DMS114 treated with DMSO at 0.1 percent for 48 hours (cell line): Measurements from ENCODE around the gene MUC5B.

Source experiments
- DNase-seq: peaks from one replicate; lab custom pipeline; 2025; ENCODE audit not compliant: unreplicated experiment; lab: John Stamatoyannopoulos, UW

The MUC5B gene

DNA sequence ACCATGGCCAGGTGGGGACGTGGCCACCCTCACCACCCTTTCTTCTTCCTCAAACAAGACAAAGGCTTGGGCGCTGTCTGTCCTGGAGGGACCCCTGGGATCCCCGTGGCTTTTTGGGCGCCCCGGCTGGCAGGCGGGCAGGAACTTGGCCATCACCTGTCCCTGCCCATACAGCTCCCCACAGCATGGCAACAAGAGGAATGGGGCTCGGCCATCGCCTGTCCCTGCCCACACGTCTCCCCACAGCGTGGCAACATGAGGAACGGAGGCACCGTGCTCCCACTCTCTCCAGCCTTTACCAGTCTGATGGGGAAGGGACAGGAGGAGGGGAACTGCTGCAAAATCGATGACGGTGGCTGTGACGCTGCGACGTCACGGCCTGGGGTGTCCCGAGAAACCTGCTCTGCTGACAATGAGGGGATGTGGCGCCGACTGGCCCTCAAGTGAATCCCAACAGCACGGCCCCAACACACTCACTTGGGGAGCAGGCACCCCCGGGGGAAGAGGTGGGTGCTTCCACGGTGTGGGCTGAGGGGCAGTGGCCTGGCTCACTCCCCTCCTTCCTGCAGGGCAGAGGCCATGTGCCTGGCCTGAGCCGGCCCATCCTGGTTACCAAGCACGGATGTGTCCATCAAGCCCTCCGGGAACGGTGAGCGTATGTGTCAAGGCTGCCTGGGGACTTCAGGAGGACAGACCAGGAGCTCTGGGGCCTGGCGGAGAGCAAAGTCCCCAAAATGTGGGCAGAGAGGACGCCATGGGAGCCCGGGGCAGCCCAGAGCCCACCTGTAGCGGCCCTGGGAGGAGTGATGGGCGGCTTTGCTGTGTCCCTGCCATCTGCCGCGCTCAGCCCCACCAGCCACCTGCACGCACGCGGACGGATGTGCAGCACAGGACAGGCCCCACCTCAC, 56.2 kb downstream of the MUC5B start:
- DNase-seq = no peak

GRCh38 chr11:1279674-1280055, 56.8 kb downstream of the MUC5B start:
- no peak for DNase-seq

GRCh38 chr11:1280116-1281035, 57.5 kb downstream of the MUC5B start:
- no peak for DNase-seq

GRCh38 chr11:1281326-1281973, 58.6 kb downstream of the MUC5B start:
- DNase-seq = no peak

- no peak for DNase-seq
Observed at GRCh38 chr11:1281974-1282365, 59.1 kb downstream of the MUC5B start.

- no peak for DNase-seq
Observed at GRCh38 chr11:1283091-1283511, 60.2 kb downstream of the MUC5B start.

- no peak for DNase-seq
Observed at GRCh38 chr11:1283906-1284305, 61.0 kb downstream of the MUC5B start.

- DNase-seq = no peak
Observed at GRCh38 chr11:1285316-1285744, 62.5 kb downstream of the MUC5B start.

DNA sequence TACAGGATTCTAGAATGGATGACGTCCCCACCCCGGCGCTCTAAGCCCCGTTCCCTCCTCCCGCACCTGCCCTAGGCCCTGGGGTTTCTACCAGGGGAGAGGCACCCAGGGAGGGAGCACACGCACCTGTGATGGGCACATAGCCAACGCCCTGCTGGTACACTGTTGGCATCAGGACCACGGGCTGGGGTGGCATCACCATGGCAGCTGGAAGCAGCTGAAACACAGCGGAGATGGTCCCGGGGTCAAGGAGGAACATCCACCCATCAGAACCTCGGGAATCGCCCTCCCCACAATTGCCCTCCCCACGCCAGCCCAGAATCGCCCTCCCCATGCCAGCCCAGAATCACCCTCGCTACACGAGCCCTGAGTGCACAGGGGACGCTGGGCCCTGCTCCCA, 63.0 kb downstream of the MUC5B start:
- DNase-seq = no peak

DNA sequence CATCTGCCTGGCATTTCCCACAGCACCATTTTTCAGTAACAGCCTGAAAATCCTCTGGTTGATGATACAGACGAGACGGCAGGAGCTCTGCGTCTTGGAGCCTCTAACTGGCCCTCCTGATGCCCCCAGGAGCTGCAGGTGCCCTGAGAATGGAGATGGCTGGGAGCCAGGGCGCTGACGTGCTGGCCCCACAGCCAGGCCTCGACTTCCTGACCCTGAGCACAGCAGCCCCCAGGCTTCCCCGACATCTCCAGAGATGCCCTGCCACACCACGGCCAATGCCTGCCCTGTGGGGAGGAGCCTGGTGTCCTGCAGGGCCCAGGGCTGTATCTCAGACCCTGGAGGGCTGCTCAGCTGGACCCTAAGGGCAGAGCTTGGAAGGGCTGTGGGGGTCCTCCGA, 65.1 kb downstream of the MUC5B start:
- no peak for DNase-seq

DNA sequence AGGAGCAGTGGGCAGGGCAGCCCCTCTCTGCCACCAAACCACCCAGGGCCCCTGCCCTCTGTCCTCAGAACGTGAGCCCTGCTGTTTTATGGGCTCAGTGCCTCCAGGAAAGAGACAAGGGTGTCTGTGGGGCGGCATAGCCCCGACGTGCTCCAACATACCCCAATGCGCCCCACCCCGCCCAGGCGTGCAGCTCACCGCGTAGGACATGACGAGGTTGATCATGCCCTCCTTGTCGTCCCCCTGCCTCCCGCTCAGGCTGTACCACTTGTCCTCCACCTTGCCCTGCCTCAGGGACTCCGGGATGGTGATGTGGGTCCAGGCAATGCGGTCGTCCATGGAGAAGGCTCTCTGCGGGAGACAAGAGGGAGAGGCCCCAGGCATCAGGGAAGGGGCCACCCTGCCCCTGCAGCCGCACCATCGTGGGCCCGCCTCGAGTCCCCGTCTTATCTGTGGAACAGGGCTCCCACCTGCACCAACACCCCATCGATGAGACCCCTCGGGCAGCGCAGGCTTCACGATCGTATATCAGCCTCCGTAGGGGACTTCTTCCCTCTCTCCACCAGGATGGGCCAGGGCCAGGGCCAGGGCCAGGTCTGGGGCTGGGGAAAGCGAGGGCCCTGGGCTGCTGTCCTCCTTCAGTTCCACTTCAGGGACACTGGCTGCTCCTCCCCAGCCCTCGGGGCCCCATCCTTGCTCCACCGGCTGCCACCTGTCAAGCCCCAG, 65.7 kb downstream of the MUC5B start:
- no peak for DNase-seq

GRCh38 chr11:1289211-1289935, 66.5 kb downstream of the MUC5B start:
- no peak for DNase-seq

DNA sequence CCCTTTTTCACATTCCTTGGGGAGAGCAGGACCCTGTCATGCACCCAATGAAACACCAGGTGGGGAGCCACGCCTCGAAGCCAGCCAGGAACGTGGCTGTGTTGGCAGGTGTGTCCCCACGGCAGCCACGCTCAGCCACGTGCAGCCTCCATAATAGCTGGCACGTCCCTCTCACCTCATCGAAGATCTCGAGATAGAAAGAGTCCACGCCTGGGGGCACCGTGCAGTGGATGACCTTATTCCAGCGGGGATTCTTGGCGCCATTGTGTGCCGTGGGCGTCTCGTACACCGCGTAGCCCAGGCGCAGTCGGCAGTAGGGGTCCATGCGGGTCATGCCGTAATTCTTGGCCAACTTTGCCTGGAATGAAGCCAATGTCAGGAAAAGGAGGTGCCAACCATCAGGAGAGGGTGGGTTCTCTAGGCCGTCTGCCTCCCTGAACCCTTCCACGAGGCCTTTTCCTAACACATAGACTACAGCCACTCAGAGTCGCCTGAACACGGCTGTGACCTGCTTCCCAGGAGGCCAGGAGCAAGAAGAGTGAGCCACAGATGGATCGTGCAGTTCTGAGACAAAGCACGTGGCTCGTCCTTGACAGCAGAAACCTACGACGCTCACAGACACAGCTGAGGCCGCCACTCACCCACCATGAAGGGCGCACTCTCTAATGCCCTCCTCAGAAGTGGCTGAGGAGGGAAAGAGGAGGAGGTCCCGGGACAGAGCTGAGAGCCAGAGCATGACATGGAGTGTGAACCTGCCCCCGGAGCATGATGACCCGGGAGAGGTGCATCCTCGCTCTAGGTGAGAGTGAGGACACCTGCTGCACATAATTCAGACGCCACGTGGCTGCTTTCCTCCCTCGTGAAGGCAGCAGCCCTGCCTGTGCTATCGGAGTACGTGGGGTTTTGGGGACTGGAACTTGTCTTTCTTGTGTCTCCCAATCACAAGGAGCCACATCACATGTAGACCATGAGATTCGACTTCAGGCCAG, 67.5 kb downstream of the MUC5B start:
- no peak for DNase-seq

GRCh38 chr11:1291295-1292017, 68.6 kb downstream of the MUC5B start:
- DNase-seq = no peak

GRCh38 chr11:1292018-1292643, 69.3 kb downstream of the MUC5B start:
- DNase-seq = no peak

DNA sequence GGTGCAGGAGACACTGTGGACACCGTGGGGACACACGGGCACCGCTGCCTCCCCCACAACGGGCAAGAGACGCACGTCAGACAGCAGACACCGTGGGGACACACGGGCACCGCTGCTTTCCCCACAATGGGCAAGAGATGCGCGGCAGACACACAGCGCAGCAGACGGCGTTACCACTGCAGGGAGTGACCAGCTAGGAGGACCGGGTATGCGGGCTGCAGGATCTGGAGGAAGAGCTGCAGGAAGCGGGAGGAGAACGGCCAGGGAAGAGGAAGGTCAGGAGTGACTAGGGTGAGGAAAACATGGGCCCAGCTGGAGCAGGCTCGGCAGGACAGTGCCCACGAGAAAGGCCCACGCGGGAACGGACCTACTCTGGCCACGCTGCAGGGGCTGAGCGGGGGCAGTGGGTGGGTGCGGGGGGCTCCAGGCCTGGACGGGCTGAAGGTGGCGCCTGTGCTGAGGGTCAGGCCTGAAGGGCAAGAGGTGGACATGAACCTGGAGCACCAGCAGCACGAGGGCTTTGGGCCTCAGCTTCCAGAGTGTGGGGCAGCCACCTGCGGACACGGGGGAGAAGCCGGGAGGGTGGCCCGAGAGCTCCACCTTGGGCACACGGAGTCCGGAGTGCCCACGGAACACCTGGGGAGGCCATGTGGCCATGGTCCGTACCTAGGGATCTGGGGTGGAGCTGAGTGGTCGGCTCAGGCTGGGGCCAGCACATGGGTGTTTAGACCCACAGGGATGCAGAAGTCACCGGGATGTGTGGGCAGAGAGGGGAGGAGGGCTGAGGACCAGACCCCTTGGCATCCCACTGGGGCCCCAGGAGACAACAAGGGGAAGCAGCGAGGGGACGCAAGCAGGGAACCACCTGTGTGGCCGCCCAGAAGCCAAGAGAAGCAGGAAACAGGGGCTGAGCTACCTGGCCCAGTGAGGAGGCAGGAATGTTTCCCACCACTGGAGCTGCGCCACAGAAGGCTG, 70.1 kb downstream of the MUC5B start:
- no peak for DNase-seq

DNA sequence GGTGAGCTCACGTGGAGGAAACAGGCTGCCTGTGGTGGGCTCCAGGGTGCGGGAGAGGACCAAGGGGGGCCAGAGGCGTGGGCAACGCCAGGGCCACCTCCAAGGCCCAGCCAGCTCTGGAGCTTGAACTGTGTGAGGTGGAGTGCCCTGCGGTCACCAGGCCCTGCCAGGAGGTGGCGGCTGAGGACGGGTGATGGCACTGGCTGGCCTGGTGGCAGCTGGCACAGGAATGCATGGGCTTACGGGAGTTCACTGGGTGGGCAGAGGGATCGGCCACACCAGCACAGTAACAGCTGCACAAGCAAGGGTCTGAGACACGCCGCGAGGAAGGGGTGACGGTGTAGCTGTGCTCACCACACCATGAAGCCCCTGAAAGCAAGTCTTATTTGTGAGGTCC, 70.8 kb downstream of the MUC5B start:
- no peak for DNase-seq
